Mucosa of gallbladder (tissue), 1 donor: Measurements from ENCODE around the gene HM13. TPM values are rescaled to one million over a fixed set of nuclear protein-coding genes. Genes with fewer than 3 reads are reported as not detected.
"Not testable (repeated sequence)": the region's sequence is repeated elsewhere in the genome, so short reads cannot be mapped to it uniquely, and the experiment has no call there.

Experiments used
- DNase-seq: peaks from one replicate; pipeline ENCODE4 v3.0.0-alpha.2; 2020; ENCODE audit warnings: low spot score
- total RNA-seq: library from RNA; stranded (reverse); gene quantifications from one replicate; pipeline ENCODE4 v1.2.1, GENCODE V29; 2021
- donor health status: DM: no; HTN: no; CAD: no.

HM13 gene
- total RNA-seq, 1 donor from 2014 or later = 204 TPM

DNA sequence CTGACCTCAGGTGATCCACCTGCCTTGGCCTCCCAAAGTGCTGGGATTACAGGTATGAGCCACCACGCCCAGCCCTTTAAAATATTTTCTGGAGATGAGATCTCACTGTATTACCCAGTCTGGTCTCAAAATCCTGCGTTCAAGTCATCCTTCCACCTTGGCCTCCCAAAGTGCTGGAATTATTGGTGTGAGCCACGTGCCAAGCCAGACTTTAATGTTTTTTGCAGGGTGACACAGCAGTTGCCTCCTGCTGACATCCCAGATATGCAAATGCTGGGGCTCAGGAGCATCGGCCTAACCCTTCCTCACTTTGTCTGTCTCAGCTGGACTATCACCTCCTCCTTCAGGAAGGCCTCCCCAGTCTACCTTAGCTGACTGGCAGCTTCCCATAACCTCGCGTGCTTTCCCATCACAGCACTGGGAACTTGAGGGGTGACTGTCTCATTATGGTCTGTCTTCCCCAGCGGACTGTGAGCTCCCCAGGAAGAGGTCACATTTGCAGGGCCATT lies 76.5 kb downstream of the HM13 start:
- no peak for DNase-seq

DNA sequence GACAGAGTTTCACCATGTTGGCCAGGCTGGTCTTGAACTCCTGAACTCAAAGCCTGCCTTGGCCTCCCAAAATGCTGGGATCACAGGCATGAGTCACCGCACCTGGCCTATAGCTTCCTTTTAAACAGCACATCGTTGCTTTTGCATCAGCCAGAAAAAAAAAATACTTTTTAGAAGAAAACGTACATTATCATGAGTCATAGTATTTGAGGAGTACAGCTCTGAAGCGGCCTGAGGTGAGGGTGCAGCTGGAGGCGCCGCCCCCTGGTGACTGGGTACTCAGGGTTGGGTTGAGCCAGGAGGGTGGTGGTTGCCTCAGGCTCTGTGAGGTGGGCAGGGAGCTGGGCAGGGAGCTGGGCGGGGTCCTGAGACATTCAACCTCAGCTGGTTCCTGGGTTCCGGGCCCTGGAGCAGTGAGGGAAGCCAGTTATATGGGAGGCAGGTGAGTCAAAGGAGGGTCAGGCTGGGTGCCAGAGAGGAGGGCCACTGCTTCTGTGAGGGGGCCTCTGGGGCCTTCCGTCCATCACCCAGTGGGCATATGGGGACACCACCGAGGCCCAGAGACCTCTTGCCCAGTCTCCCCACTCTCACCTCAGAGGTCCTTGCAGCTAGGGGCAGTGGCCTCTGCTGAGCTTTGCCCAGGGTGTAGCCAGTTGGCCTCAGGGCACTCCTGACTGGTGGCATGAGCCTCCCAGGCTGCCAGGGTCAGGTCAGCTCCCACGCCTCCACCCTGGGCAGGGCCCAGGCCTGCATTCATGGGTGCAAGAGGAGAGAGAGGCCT lies 79.2 kb downstream of the HM13 start:
- DNase-seq = no peak

DNA sequence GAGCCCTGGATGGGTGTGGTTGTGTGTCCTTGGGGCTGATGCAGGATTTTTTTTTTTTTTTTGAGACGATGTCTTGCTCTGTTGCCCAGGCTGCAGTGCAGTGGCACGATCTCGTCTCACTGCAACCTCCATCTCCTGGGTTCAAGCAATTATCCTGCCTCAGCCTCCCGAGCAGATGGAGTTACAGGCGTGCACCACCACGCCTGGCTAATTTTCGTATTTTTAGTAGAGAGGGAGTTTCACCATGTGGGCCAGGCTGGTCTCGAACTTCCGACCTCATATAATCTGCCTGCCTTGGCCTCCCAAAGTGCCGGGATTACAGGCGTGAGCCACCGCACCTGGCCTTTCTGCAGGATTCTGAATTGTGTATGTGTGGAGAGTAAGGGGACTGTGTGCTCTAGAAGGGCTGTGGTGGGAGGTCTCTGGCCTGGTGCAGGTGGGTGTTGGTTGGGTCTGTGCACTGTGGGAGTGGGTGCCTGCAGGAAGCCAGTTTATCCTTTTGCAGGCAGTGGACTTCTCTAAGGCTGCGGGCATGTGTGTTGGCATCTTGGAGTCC lies 79.8 kb downstream of the HM13 start:
- DNase-seq = no peak

DNA sequence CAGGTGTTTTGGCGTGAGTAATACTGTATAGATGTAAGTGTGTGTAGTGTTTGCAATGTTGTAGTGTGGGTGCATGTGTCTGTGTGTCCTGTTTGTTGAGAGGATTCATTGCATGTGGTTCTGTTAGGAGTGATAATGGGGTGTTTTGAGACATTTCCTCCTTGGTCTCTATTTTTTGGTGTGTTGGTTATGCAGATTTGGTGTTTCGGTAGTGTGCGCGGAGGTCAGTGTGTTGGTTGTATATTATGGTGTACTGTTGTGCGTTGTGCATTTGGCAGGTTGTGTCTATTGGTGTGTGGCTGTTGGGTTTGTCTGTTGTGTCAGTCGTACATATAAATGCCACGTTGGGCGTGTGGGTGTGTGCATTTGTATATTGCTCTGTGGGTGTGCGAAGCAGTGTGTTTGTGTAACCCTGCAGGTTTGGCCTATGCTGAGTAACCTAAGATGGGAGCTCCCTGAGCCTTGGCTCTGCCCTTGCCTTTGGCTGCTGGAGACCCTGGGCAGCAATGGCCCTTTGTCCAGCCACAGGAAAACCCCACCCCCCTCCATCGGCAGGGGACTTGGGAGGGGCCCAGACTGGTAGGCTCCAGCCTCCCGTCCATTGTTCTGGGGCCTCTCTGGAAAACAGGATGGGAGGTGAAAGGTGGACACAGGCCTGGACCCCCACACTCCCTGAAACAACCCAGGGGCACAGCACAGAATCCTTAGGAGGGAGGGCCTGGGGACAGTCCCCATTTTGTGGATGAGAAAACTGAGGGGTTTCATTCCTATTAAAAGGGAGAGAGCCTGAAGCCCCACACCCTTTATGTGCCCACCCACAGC lies 80.5 kb downstream of the HM13 start:
- DNase-seq = no peak

DNA sequence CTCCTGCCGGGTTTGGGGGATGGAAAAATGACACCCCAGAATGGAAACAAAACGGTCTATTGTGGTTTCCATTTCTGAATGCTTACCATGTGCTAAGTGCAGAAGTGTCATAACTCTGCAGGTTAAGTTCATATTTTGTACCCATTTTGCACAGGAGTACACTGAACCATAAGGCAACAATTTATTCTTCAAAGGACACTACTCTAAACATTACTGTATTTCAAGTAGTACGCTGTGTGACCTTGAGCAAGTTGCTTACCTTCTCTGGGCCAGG lies 81.1 kb downstream of the HM13 start:
- no peak for DNase-seq

DNA sequence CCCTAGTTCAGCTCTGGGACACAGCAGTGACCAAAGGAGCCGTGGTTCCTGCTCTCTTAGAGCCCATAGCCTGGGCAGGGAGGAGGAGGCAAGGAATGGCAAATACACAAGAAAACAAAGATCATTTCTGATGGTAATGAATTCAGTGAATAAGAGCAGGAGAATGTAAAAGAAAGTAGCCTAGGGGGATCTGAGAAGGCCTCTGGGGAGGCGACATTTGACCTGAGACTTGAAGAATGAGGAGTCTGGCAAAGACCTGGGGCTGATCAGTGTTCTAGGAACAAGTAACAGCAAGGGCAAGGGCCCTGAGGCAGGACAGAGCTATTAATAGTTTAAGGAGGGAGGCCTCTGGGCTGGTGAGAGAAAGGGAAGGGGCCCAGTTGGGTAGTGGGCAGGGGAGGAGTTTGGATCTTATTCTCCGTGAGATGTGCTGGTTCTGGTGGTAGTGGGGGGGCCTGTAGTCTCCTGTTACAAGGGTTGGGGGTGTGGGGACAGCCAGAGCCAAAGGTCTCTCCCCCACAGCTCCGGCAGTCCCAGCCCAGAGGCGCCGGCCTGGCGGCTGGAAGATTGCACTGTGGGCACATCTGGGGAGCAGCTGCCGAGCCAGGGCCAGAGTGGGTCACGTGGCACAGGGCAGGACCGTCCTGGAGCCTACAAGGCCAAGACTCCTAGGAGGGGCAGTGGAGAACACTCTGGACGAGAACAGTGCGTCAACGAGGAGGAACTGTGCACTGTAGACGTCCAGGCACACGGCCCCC lies 81.6 kb downstream of the HM13 start:
- DNase-seq = peak; percentile 56

DNA sequence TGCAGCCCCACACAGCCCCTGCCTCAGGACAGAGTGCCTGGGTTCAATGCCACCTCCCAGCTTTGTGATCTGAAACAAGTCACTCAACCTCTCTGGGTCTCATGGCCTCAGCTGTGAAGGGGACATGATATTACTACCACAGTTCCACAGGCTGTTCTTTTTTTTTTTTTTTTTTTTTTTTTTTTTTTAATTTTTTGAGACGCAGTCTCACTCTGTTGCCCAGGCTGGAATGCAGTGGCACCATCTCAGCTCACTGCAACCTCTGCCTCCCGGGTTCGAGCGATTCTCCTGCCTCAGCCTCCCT lies 82.1 kb downstream of the HM13 start:
- not testable (repeated sequence) for DNase-seq

DNA sequence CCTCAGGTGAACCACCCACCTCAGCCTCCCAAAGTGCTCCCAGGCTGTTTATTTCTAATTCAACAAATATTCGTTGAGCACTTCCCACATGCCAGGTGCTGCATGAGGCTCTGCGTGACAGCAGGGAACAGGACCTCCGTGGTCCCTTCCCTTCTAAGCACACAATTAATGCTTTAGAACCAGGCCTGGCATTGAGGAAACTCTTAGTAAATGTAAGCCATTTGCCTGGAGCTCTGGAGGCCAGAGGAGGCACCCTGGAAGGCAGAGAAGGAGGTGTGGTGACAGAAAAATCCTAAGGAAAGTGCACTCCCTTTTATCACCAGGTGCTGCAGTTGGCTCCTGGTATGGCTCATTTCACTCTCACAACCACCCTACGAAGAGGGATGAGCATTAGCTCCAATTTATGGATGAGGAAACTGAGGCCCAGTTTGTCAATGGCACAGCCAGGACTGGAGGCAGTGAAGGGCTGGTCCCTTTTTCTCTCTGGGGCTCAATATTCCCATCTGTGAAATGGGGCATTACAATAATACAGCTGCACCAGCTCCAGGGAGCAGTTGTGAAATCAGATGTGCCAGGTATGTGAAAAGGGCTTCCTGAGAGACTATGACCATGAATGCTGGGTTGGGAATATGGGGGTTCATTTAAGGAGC lies 82.7 kb downstream of the HM13 start:
- DNase-seq = no peak

DNA sequence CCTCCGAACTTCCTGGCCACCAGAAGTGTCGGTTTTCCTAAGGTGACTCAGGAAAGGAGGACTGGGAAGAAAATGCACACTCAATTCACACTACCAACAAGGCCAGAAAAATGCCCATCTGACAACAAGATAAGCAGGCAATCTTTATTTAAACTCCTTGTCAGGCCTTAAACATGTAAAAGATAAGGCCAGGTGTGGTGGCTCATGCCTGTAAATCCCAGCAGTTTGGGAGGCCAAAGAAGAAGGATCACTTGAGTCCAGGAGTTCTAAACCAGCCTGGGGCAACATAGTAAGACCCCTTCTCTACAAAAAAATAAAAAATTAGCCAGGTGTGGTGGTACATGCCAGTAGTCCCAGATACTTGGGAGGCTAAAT lies 83.2 kb downstream of the HM13 start:
- DNase-seq = no peak

DNA sequence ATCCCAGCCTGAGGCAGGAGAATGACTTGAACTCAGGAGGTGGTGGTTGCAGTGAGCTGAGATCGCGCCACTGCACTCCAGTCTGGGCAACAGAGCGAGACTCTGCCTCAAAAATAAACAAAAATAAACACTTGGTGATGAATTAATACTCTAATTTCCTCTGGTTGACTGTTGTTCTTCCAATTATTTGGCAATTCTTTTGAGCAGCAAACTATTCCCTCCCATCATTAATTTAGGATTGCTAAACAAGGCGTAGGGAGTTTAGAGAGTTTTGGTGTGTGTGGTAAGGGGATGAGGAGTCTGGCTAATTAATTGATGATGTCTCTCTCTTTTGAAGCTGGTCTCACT lies 88.2 kb downstream of the HM13 start:
- DNase-seq = no peak

DNA sequence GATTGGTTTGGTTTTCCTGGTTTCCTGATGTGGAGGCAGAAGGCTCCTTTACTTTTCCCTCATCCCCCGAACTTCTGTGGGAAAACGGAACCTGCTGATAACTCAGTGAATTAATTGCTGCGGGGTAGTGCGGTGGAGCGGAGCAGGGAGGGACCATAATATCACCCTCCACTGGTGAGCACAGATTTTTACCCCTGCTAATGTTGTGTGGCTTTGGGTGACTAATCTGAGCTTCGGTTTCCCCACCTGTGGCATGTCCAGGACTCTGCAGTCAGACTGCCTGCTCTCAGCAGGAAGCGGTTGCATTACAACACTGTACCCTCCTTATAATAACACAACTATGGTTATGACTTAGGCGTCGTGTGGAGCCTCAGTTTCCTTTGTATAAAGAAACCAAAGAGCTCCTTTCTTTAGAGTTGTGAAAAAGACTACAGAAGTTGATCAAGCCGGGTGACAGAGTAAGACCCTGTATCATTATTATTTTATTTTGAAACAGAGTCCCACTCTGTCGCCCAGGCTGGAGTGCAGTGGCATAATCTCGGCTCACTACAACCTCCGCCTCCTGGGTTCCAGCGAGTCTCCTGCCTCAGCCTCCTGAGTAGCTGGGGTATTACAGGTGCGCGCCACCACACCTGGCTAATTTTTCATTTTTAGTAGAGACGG lies 88.7 kb downstream of the HM13 start:
- DNase-seq = no peak

DNA sequence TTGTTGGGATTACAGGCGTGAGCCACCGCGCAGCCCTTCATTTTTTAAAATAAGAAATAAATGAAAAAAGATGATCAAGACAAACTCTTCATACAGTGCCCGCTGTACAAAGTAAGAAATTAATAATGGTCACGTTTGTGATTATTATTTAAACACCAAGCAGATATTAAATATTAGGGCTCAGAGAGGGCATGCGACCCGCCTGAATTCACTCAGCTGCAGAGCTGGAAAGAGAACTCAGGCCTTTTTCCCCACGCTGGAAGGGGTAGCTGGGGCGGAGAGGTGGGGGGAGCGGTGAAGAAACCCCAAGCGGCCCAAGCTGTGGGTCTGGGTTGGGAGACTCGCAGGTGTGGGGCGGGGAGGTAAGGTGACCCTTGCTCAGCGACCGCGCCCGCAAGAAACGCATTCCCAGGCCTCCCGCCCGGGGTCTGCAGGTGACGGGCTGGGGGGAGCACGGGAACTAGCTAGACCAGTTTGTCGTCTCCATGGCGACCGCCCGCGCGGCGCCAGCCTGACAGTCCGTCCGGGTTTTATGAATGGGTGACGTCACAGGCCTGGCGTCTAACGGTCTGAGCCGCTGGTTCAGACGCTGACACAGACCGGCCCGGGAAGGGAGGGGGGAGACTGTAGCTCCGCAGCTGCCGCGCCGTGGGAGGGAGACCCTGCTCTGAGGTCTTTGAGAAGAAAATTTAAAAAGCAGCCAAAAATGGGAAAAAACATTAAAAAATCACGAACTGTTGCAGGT lies 89.8 kb downstream of the HM13 start:
- DNase-seq = peak; percentile 95

DNA sequence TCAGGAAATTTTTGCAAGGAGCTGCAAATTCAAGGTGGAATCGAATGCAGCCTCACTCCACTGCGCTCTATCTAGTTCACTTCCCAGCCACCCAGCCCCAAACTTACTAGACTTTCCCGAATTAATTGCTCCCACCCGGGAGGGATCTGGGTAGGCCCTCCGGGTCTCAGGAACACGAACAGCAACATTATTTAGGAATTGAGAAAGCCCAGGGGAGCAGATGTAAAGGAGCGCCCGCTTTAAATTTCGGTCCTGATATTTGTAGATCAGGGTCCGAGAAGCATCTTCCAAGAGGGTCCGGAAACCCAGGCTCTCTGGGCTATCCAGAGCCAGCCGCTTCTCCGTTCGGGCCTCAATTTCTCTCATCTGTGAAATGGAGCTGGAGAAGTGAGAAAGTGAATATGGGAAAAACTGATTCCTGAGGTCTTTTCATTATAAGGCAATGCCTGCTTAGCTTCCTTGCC lies 90.4 kb downstream of the HM13 start:
- no peak for DNase-seq

DNA sequence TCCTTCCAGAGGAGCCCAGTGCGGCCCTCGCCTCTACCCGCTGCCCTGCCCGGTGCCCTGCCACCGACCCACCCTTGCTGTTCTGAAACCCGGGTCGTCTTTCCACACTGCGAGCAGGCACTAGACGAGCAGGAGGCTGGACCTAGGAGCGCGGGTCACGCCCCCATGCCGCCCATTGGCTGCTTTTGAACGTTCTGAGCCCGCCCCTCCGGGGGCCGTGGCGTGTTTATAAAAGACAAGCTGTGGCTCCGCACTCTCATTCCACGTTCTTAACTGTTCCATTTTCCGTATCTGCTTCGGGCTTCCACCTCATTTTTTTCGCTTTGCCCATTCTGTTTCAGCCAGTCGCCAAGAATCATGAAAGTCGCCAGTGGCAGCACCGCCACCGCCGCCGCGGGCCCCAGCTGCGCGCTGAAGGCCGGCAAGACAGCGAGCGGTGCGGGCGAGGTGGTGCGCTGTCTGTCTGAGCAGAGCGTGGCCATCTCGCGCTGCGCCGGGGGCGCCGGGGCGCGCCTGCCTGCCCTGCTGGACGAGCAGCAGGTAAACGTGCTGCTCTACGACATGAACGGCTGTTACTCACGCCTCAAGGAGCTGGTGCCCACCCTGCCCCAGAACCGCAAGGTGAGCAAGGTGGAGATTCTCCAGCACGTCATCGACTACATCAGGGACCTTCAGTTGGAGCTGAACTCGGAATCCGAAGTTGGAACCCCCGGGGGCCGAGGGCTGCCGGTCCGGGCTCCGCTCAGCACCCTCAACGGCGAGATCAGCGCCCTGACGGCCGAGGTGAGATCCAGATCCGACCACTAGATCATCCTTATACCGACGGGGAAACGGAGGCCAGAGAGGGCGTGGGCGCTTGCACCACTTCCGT lies 91.0 kb downstream of the HM13 start, which contains the start of gene ID1:
Gene ID1, plus strand, starts transcription at position 259 of the 871 bp plus-strand sequence. Its CDS starts 99 bp downstream, at position 358.
- DNase-seq = peak; percentile 95

DNA sequence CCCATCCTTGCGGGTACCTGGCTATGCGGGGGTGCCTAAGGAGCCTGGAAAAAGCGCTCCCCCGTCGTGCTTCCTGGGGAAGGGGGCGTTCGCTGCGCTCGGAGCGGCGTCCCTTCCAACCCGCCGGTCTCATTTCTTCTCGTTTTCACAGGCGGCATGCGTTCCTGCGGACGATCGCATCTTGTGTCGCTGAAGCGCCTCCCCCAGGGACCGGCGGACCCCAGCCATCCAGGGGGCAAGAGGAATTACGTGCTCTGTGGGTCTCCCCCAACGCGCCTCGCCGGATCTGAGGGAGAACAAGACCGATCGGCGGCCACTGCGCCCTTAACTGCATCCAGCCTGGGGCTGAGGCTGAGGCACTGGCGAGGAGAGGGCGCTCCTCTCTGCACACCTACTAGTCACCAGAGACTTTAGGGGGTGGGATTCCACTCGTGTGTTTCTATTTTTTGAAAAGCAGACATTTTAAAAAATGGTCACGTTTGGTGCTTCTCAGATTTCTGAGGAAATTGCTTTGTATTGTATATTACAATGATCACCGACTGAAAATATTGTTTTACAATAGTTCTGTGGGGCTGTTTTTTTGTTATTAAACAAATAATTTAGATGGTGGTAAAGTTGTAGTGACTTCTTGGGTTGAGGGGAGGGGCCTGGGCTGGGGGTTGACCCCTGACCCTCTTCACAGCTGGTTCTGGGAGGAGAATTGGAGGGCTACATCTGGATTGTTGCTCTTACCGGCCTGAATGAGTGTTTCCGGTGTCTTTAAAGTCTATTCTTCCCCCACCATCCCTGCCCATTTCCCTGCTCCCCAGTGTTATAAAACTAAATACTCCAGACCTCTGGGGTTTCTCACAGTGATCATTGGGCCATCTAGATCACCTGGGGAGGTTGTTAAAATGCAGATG lies 91.9 kb downstream of the HM13 start:
- DNase-seq = no peak

DNA sequence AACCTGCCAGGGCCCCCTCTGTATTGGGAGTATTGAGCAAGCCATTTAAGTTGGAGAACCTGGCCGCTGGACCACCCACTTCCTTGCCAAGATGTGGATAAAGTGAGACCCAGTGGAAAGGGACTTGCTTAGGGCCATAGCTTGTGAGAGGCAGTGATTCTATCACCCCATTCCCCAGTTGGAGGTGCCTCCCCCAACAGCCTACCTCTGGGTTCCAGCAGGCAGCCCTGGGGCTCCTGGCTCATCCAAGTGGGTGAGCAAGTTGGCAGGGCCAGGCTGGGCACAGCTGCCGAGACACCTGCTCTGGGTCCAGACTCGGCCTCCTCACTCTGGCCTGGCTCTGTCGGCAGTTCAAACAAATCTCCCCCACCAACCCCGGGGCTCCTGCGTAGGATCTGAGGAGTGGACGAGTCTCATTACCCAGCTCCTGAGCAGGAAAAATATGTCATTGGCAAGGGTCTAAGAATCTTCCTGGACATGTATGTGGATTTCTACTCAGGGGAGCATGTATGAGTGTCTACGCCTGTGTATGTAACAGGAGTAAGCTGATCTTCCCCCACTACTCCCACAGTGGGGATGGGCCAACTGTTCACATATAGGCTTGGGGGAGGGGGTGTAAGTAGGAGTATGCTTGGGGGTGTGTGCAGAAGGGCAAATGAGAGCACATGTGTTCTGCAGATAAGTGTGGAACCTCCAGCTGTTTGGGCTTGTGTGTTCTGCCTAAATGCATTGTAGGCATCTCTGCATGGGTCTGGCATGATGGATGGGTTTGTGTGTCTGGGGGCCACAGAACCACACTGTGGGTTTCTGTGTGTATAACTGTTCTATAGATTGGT lies 92.8 kb downstream of the HM13 start:
- DNase-seq = no peak

DNA sequence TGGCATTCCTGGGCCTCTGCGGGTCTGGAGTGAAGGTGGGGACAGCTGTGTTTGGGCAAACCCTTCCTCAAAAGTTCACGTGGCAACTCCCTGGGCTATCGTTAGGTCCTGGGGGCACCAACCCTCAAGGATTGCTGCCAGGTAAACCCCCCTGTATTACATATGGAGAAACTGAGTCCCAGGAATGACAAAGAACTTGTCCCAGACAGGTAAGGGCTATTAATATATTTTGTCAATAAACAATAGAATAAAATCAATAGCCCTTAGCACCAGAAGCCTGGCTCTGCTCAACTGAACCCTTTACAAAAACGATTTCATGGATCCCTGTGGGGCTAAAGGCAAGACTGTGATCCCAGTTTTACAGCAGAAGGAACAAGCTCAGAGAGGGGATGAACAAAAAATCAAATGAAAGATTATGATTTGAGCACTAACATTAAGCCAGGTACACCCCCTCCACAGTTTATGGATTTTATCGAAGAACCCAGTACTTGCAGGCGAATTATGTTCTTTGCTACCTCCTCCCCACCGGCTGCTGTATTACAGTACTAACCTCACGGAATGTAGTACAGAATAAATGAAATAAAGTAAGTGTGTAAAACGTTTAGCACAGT lies 93.5 kb downstream of the HM13 start:
- no peak for DNase-seq
